NB4 (cell line): ENCODE data around the gene MYB.

Experiments
- POLR2A ChIP-seq: IDR thresholded peaks from 2 replicates; pipeline ENCODE4 v1.6.1; 2011; ENCODE audit warnings: mild to moderate bottlenecking; ENCODE audit not compliant: insufficient read length; ENCODE audit errors: extremely low read depth
- TF ChIP-seq, protein P1 (sequence below): IDR thresholded peaks from one replicate; pipeline ENCODE4 v1.5.1; 2012; ENCODE audit warnings: low read depth, low read length
- TF ChIP-seq, protein P2 (sequence below): IDR thresholded peaks from 2 replicates; pipeline ENCODE4 v1.6.1; 2011; ENCODE audit warnings: low read depth, low read length

DNA sequence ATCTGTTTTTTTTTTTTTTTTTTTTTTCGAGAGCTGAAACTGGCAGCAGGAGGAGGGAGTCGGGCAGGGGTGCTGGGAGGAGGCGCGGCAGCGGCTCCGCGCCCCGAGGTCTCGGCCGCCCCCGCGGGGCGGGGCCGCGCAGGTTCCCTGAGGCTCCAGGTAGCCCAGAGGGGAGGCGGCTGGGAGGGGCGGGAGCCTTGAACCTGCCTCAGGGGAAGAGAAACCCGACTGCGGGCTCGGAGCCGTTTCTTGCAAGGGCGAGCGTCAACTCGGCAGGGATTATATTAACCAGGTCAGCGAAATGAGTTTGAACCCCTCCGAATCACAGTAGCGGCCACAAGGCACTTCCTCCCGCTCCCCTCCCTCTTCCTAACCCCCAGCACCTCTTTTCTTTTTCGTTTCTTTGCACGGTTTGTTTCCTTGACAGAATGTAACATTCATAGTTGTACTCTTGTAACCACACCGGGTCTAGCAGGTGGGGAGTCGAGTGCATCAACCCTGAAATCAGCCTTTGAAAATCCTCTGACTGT lies 2.0 kb downstream of the MYB start:
- TF ChIP-seq, protein P1, sequence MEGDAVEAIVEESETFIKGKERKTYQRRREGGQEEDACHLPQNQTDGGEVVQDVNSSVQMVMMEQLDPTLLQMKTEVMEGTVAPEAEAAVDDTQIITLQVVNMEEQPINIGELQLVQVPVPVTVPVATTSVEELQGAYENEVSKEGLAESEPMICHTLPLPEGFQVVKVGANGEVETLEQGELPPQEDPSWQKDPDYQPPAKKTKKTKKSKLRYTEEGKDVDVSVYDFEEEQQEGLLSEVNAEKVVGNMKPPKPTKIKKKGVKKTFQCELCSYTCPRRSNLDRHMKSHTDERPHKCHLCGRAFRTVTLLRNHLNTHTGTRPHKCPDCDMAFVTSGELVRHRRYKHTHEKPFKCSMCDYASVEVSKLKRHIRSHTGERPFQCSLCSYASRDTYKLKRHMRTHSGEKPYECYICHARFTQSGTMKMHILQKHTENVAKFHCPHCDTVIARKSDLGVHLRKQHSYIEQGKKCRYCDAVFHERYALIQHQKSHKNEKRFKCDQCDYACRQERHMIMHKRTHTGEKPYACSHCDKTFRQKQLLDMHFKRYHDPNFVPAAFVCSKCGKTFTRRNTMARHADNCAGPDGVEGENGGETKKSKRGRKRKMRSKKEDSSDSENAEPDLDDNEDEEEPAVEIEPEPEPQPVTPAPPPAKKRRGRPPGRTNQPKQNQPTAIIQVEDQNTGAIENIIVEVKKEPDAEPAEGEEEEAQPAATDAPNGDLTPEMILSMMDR: no peak
- peak; percentile 34 for TF ChIP-seq POLR2A
- TF ChIP-seq, protein P2, sequence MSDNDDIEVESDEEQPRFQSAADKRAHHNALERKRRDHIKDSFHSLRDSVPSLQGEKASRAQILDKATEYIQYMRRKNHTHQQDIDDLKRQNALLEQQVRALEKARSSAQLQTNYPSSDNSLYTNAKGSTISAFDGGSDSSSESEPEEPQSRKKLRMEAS: no peak
